Measurements from ENCODE around the gene CETN1. TPM values are rescaled to one million over a fixed set of nuclear protein-coding genes. Genes with fewer than 3 reads are reported as not detected.

Gene CETN1
- polyA plus RNA-seq, 1 donor from 2014 or later: not detected

- Histone ChIP-seq H2AFZ (ENCODE audit: low read depth, low read length) (no peak overlapping the region), H3K36me3 (ENCODE audit: insufficient read depth, low read length) (no peaks in the 10 kb centered on the region), H3K27me3 (ENCODE audit: insufficient read depth, low read depth, low read length) (peaks cover 4% of the 10 kb centered on the region), H3K4me3 (ENCODE audit: low read length) (no peak overlapping the region), H3K27ac (ENCODE audit: low read length) (no peak overlapping the region), H3K79me2 (replicated peaks; ENCODE audit: insufficient read depth, low read length) (no peaks in the 10 kb centered on the region), H3K9me2 (ENCODE audit: insufficient read depth, low read length) (no peaks in the 10 kb centered on the region), H3K9ac (ENCODE audit: low read length) (no peak overlapping the region), H4K20me1 (ENCODE audit: insufficient read depth) (no peaks in the 10 kb centered on the region), H3F3A (ENCODE audit: insufficient read depth, low read length, poor library complexity, severe bottlenecking) (no peaks in the 10 kb centered on the region), H3K4me2 (ENCODE audit: low read length) (no peak overlapping the region), H3K9me3 (ENCODE audit: low read length) (no peaks in the 10 kb centered on the region)
- TF ChIP-seq REST (IDR thresholded peaks at IDR 0.05; ENCODE audit: borderline replicate concordance) (no peak), MXI1 (conservative IDR thresholded peaks at IDR 0.05; ENCODE audit: poor library complexity, severe bottlenecking) (no peak), TAF1 (IDR thresholded peaks at IDR 0.05; ENCODE audit: low read depth) (no peak), CTCF (IDR thresholded peaks at IDR 0.05; ENCODE audit: poor library complexity, severe bottlenecking) (no peak), RAD21 (conservative IDR thresholded peaks at IDR 0.05) (no peak)
Measured at GRCh38 chr18:595068-595467, 14.9 kb downstream of the CETN1 start.

- Histone ChIP-seq H3K79me2 (replicated peaks; ENCODE audit: insufficient read depth, low read length) (no peaks in the 10 kb centered on the region), H3K9me3 (ENCODE audit: low read length) (no peaks in the 10 kb centered on the region), H3K4me2 (ENCODE audit: low read length) (no peak overlapping the region), H3K27ac (ENCODE audit: low read length) (no peak overlapping the region), H3K27me3 (ENCODE audit: insufficient read depth, low read depth, low read length) (peaks cover 4% of the 10 kb centered on the region), H3K4me3 (ENCODE audit: low read length) (no peak overlapping the region), H2AFZ (ENCODE audit: low read depth, low read length) (no peak overlapping the region), H3F3A (ENCODE audit: insufficient read depth, low read length, poor library complexity, severe bottlenecking) (no peaks in the 10 kb centered on the region), H3K9me2 (ENCODE audit: insufficient read depth, low read length) (no peaks in the 10 kb centered on the region), H3K9ac (ENCODE audit: low read length) (no peak overlapping the region), H4K20me1 (ENCODE audit: insufficient read depth) (no peaks in the 10 kb centered on the region), H3K36me3 (ENCODE audit: insufficient read depth, low read length) (no peaks in the 10 kb centered on the region)
- TF ChIP-seq REST (IDR thresholded peaks at IDR 0.05; ENCODE audit: borderline replicate concordance) (no peak), POLR2AphosphoS5 (IDR thresholded peaks at IDR 0.05) (no peak)
Measured at GRCh38 chr18:595571-595970, 15.4 kb downstream of the CETN1 start.
